GM12878 (cell line): Measurements from ENCODE around the gene KCTD17. TPM values are rescaled to one million over a fixed set of nuclear protein-coding genes. Genes with fewer than 3 reads are reported as not detected.

ENCODE experiments used
- ATAC-seq: fragments of 200-7000 bp; cut with Tn5 transposase; 3 replicates; pipeline ENCODE4 v1.9.1; 2020; ENCODE audit warnings: mild to moderate bottlenecking, moderate library complexity
- BruUV-seq: library from RNA; stranded (reverse); fragments of 400-500 nt; replicated peaks from 2 replicates; lab custom pipeline; 2021; lab: Mats Ljungman, UMichigan
- CTCF ChIA-PET: fragments of 300-600 bp; sonication (Branson Sonifier 250); formaldehyde crosslinking; extraction: SDS; loops from one replicate; lab custom pipeline; 2021; ENCODE audit warnings: inconsistent platforms; lab: Yijun Ruan, JAX
- POLR2A ChIA-PET: fragments of 350-600 bp; formaldehyde crosslinking; extraction: SDS; loops from one replicate; lab custom pipeline; 2021; ENCODE audit warnings: inconsistent platforms; lab: Charles Lee
- RAD21 ChIA-PET: fragments of 300-600 bp; sonication (Branson Sonifier 250); formaldehyde crosslinking; loops from one replicate; lab custom pipeline; 2023; ENCODE audit warnings: antibody characterized with exemption; ENCODE audit not compliant: unreplicated experiment; lab: Charles Lee
- SMC1A ChIA-PET: fragments of 300-600 bp; sonication (Branson Sonifier 250); formaldehyde crosslinking; loops from one replicate; lab custom pipeline; 2023; ENCODE audit not compliant: unreplicated experiment, uncharacterized antibody; lab: Charles Lee
- DNase-seq: peaks from one replicate; pipeline ENCODE4 v3.0.0-alpha.2; 2011; ENCODE audit warnings: low read depth, low spot score
- FAIRE-seq: peaks from 3 replicates; lab custom pipeline; 2011; peaks lifted over from hg19 to GRCh38; lab: Jason Lieb, UNC
- H2AFZ ChIP-seq: 2 replicates; pipeline ENCODE4 v1.6.0; 2011; ENCODE audit warnings: low read depth, low read length, control low read depth; ENCODE audit not compliant: control insufficient read depth
- H3K27ac ChIP-seq: 2 replicates; pipeline ENCODE4 v1.5.1; 2011; ENCODE audit warnings: control low read depth; ENCODE audit not compliant: control insufficient read depth, insufficient read depth
- H3K27me3 ChIP-seq, 2 experiments: replicated peaks in 1 of 2; 2 replicates each; pipeline versions ENCODE4 v1.6.0 to v1.6.1; 2011; ENCODE audit warnings: low read length in 1 of 2; ENCODE audit not compliant: control insufficient read depth in 2 of 2, insufficient read depth in 2 of 2
- H3K36me3 ChIP-seq, 2 experiments: 2 replicates each; pipeline ENCODE4 v1.5.1; 2011; ENCODE audit warnings: low read length in 1 of 2; ENCODE audit not compliant: control insufficient read depth in 2 of 2, insufficient read depth in 2 of 2
- H3K4me1 ChIP-seq: 2 replicates; pipeline ENCODE4 v1.6.1; 2011; ENCODE audit warnings: mild to moderate bottlenecking, low read length, moderate library complexity, mixed read lengths; ENCODE audit not compliant: control insufficient read depth, insufficient read depth
- H3K4me2 ChIP-seq: 2 replicates; pipeline ENCODE4 v1.6.0; 2011; ENCODE audit warnings: control low read depth; ENCODE audit not compliant: control insufficient read depth, insufficient read depth
- H3K4me3 ChIP-seq: fragments of 200-600 bp; sonication (generic); 2 replicates; pipeline ENCODE4 v1.5.1; 2016
- H3K79me2 ChIP-seq: 2 replicates; pipeline ENCODE4 v1.6.0; 2011; ENCODE audit warnings: low read length; ENCODE audit not compliant: control insufficient read depth, insufficient read depth
- H3K9ac ChIP-seq: 2 replicates; pipeline ENCODE4 v1.8.0; 2011; ENCODE audit warnings: low read length, control low read depth, mixed read lengths; ENCODE audit not compliant: control insufficient read depth, insufficient read depth
- H3K9me3 ChIP-seq: replicated peaks from 3 replicates; pipeline ENCODE4 v1.5.1; 2011; ENCODE audit warnings: mild to moderate bottlenecking, low read length; ENCODE audit not compliant: control insufficient read depth, insufficient read depth
- H4K20me1 ChIP-seq: 2 replicates; pipeline ENCODE4 v1.6.0; 2011; ENCODE audit not compliant: control insufficient read depth, insufficient read depth
- CEBPZ ChIP-seq: fragments of 150-350 bp; IDR thresholded peaks from 2 replicates; pipeline ENCODE4 v1.6.1; 2016; ENCODE audit warnings: low read depth, low read length
- CHD4 ChIP-seq: fragments of 200-600 bp; sonication (generic); IDR thresholded peaks from 2 replicates; pipeline ENCODE4 v1.6.1; 2016; ENCODE audit warnings: mild to moderate bottlenecking
- CREM ChIP-seq: IDR thresholded peaks from 2 replicates; pipeline ENCODE4 v1.6.1; 2014; ENCODE audit warnings: antibody characterized with exemption, low read depth
- CTCF ChIP-seq, 3 experiments: IDR thresholded peaks in 2 of 3; conservative IDR thresholded peaks in 1 of 3; 2 replicates each; pipeline ENCODE4 v1.5.1; 2011; ENCODE audit warnings: low read depth in 3 of 3, low read length in 3 of 3, mild to moderate bottlenecking in 3 of 3, control low read depth in 2 of 3, moderate library complexity in 2 of 3, inconsistent platforms in 1 of 3, mixed read lengths in 1 of 3; ENCODE audit not compliant: control insufficient read depth in 2 of 3, insufficient read depth in 1 of 3; ENCODE audit errors: extremely low read depth in 1 of 3
- EED ChIP-seq: sonication (generic); IDR thresholded peaks from 2 replicates; pipeline ENCODE4 v1.6.1; 2016; ENCODE audit warnings: antibody characterized with exemption, low read depth
- ESRRA ChIP-seq: IDR thresholded peaks from 2 replicates; pipeline ENCODE4 v1.6.1; 2012; ENCODE audit warnings: mild to moderate bottlenecking, low read length, improper control_type of control experiment
- LARP7 ChIP-seq: fragments of 450-650 bp; IDR thresholded peaks from 2 replicates; pipeline ENCODE4 v1.6.1; 2017; ENCODE audit warnings: mild to moderate bottlenecking
- NFIC ChIP-seq: IDR thresholded peaks from 2 replicates; pipeline ENCODE4 v1.6.1; 2012; ENCODE audit warnings: low read depth, mild to moderate bottlenecking, inconsistent platforms, low read length, moderate library complexity
- NFYA ChIP-seq: IDR thresholded peaks from 2 replicates; pipeline ENCODE4 v1.6.1; 2011; ENCODE audit warnings: low read depth, mild to moderate bottlenecking, low read length, improper control_type of control experiment, borderline replicate concordance
- POLR2AphosphoS2 ChIP-seq: IDR thresholded peaks from 2 replicates; pipeline ENCODE4 v1.6.1; 2011; ENCODE audit warnings: low read depth, mild to moderate bottlenecking, low read length, improper control_type of control experiment, moderate library complexity
- WRNIP1 ChIP-seq: IDR thresholded peaks from 2 replicates; pipeline ENCODE4 v1.6.1; 2011; ENCODE audit warnings: low read depth, low read length, improper control_type of control experiment, borderline replicate concordance
- ZNF24 ChIP-seq: fragments of 450-650 bp; IDR thresholded peaks from 2 replicates; pipeline ENCODE4 v1.6.1; 2017; ENCODE audit warnings: antibody characterized with exemption, mild to moderate bottlenecking
- WGBS: methylation state at CpG from one replicate; pipeline ENCODE4 v1.1.6; 2016; ENCODE audit warnings: low lambda C conversion rate; ENCODE audit not compliant: insufficient replicate concordance, insufficient coverage; ENCODE audit errors: missing lambda C conversion rate; 5-methylcytosine and 5-hydroxymethylcytosine counted together
- in situ Hi-C: fragments of 300-500 bp; cut with MboI; formaldehyde crosslinking; loops from 9 replicates; pipeline ENCODE4 v1.14.3; 2018; ENCODE audit warnings: mixed read lengths
- intact Hi-C: fragments of 100-400 bp; cut with micrococcal nuclease; formaldehyde crosslinking; loops from one replicate; pipeline ENCODE4 v1.14.2; 2022; ENCODE audit not compliant: unreplicated experiment
- polyA plus RNA-seq, 11 experiments: library from polyadenylated mRNA; depleted of rRNA in 4 of 11; unstranded in 6 of 11; stranded (reverse) in 5 of 11; fragments of >200 nt; fragmentation: Nextera tagmentation in 4 of 11; fragmentation: Illumina TruSeq in 1 of 11; extraction: Ambion mirVana in 4 of 11; extraction: Trizol in 1 of 11; gene quantifications; 1 replicate in 1 of 11; 2 replicates in 10 of 11; pipeline versions ENCODE4 v1.2.1 to v1.2.3, GENCODE V29; 2011 to 2016; ENCODE audit warnings: inconsistent platforms in 2 of 11, missing spikeins in 2 of 11, low read depth in 1 of 11
- total RNA-seq, 4 experiments: library from RNA; depleted of rRNA in 3 of 4; stranded (reverse); fragments of >200 nt in 3 of 4; fragmentation: Illumina TruSeq in 1 of 4; extraction: Trizol in 1 of 4; gene quantifications; 2 replicates each; pipeline versions ENCODE4 v1.2.1 to v1.2.3, GENCODE V29; 2013 to 2021

The KCTD17 gene
- total and polyA plus RNA-seq, 10 of the 15 experiments (the other 5 are each of a cell fraction or from before 2014, with no cell fraction given) = 0.16 to 18.4 (median 10.1) TPM; not detected in 1

- SMC1A ChIA-PET = no interaction called here
Observed at GRCh38 chr22:37007651-37008050, 43.9 kb upstream of the KCTD17 start.

GRCh38 chr22:37008365-37008764 lies 43.2 kb upstream of the KCTD17 start:
- 0% methylated on average over 2 of the region's 2 CpGs for WGBS
- H2AFZ ChIP-seq = no peak overlapping the region
- no peak overlapping the region for H3K9ac ChIP-seq
- H3K4me2 ChIP-seq = no peak overlapping the region
- H3K27ac ChIP-seq = no peak overlapping the region
- no peaks in the 10 kb centered on the region; the same call in 2 of the 3 replicates for H3K9me3 ChIP-seq
- no peaks in the 10 kb centered on the region; the same call in 1 of the 2 replicates for H4K20me1 ChIP-seq
- ATAC-seq (no peak), FAIRE-seq (no peak), DNase-seq (no peak)
- no peaks in the 10 kb centered on the region for H3K36me3 ChIP-seq
- in situ Hi-C loops (no loop called here), intact Hi-C loops (no loop called here)
- no peaks in the 10 kb centered on the region for H3K4me1 ChIP-seq
- CTCF ChIA-PET = interaction anchor here (0.6 to 1.2 kb wide), 3 partner anchors 35 to 324 kb away, joined by 3 read pairs; no protein-coding TSS in a partner anchor
- H3K4me3 ChIP-seq = no peak overlapping the region
- BruUV-seq = no TSS peak
- peaks cover 0 to 4% of the 10 kb centered on the region in 2 experiments; a peak in 2 of 4 replicates for H3K27me3 ChIP-seq
- no peaks in the 10 kb centered on the region for H3K79me2 ChIP-seq
- RAD21 ChIA-PET = no interaction called here
- SMC1A ChIA-PET = interaction anchor here (0.9 kb wide), 1 partner anchor 36 kb away, joined by 4 read pairs; no protein-coding TSS in a partner anchor
- POLR2A ChIA-PET = interaction anchor here (0.6 to 1.0 kb wide), 2 partner anchors 21 to 48 kb away, joined by 3 to 4 read pairs; no protein-coding TSS in a partner anchor
- TF ChIP-seq CEBPZ (no peak), CHD4 (no peak), NFYA (no peak), ZNF24 (no peak), NFIC (no peak), CTCF (IDR thresholded peaks at IDR 0.05 in 2 of 3, conservative IDR thresholded peaks at IDR 0.05 in 1 of 3; ENCODE audit: control insufficient read depth in 2 of 3, extremely low read depth in 1 of 3, insufficient read depth in 1 of 3, low read depth in 3 of 3, low read length in 3 of 3) (no peak), LARP7 (no peak), POLR2AphosphoS2 (no peak), ESRRA (no peak), CREM (no peak), WRNIP1 (no peak)

More at GRCh38 chr22:37007651-37008050, 43.9 kb upstream of the KCTD17 start:
- Histone ChIP-seq H3K9ac (no peak overlapping the region), H3K79me2 (no peaks in the 10 kb centered on the region), H4K20me1 (no peaks in the 10 kb centered on the region; the same call in 1 of the 2 replicates), H3K36me3 (no peaks in the 10 kb centered on the region), H3K4me2 (no peak overlapping the region), H3K4me1 (no peaks in the 10 kb centered on the region), H3K27me3 (peaks cover 0 to 4% of the 10 kb centered on the region in 2 experiments; a peak in 2 of 4 replicates), H3K9me3 (no peaks in the 10 kb centered on the region; the same call in 2 of the 3 replicates), H3K4me3 (no peak overlapping the region), H2AFZ (no peak overlapping the region), H3K27ac (no peak overlapping the region)
- FAIRE-seq = no peak
- WGBS = 0% methylated on average over 2 of the region's 2 CpGs
- RAD21 ChIA-PET = no interaction called here
- no peak for DNase-seq
- intact Hi-C loops = no loop called here
- POLR2A ChIA-PET = interaction anchor here (0.6 kb wide), 1 partner anchor 20 kb away, joined by 4 read pairs; no protein-coding TSS in a partner anchor
- no TSS peak for BruUV-seq
- CTCF ChIA-PET = interaction anchor here (1.2 to 2.2 kb wide), 2 partner anchors 30 to 37 kb away, joined by 3 to 7 read pairs; no protein-coding TSS in a partner anchor
- no peak for ATAC-seq
- TF ChIP-seq EED = no peak
- in situ Hi-C loops = no loop called here
